NOMO-1 treated with DMSO at 0.1 percent for 48 hours (cell line): ENCODE data around the gene CA7.

Experiments used
- DNase-seq: peaks from one replicate; lab custom pipeline; 2025; ENCODE audit not compliant: unreplicated experiment; lab: John Stamatoyannopoulos, UW

Gene CA7

GRCh38 chr16:66844342-66845079, at the start of gene CA7:
Gene CA7 (plus strand): TSS chr16:66844414. CDS start chr16:66844488, 74 bp downstream.
- no peak for DNase-seq

GRCh38 chr16:66798161-66798560, 46.1 kb upstream of the CA7 start:
- no peak for DNase-seq

- no peak for DNase-seq
These were observed 43.4 kb upstream of the CA7 start for GRCh38 chr16:66800856-66801255.

GRCh38 chr16:66801320-66802105, 42.7 kb upstream of the CA7 start, which contains the start of gene TERB1:
Gene TERB1 (minus strand): TSS chr16:66801584. CDS start chr16:66796798, 4,786 bp downstream.
- DNase-seq, result no peak

GRCh38 chr16:66802159-66802558, 42.1 kb upstream of the CA7 start:
- DNase-seq, result no peak

GRCh38 chr16:66809765-66810164, 34.4 kb upstream of the CA7 start:
- DNase-seq, result no peak

GRCh38 chr16:66810391-66810790, 33.8 kb upstream of the CA7 start:
- no peak for DNase-seq

GRCh38 chr16:66811043-66811442, 33.2 kb upstream of the CA7 start:
- no peak for DNase-seq

- no peak for DNase-seq
These were observed 29.5 kb upstream of the CA7 start for GRCh38 chr16:66814734-66815133.

GRCh38 chr16:66824006-66824405, 20.2 kb upstream of the CA7 start:
- DNase-seq, result no peak

- peak; percentile 81 for DNase-seq
These were observed 13.5 kb upstream of the CA7 start, which contains the start of gene NAE1 for GRCh38 chr16:66830422-66831404. Gene NAE1 (minus strand): TSS chr16:66830976. CDS start chr16:66830899, 77 bp downstream.

GRCh38 chr16:66832190-66832589, 12.0 kb upstream of the CA7 start:
- DNase-seq, result no peak

GRCh38 chr16:66832661-66833305, 11.4 kb upstream of the CA7 start:
- no peak for DNase-seq

- no peak for DNase-seq
These were observed 9.5 kb upstream of the CA7 start for GRCh38 chr16:66834746-66835145.

GRCh38 chr16:66840883-66841282, 3.3 kb upstream of the CA7 start:
- DNase-seq, result peak; percentile 11

GRCh38 chr16:66841366-66841765, 2.8 kb upstream of the CA7 start:
- DNase-seq, result no peak

- no peak for DNase-seq
These were observed 1.4 kb upstream of the CA7 start for GRCh38 chr16:66842765-66843164.

- DNase-seq, result no peak
These were observed 1.0 kb upstream of the CA7 start for GRCh38 chr16:66843191-66843590.

GRCh38 chr16:66844009-66844341, 239 bp upstream of the CA7 start:
- no peak for DNase-seq

- DNase-seq, result no peak
These were observed 831 bp downstream of the CA7 start for GRCh38 chr16:66845080-66845410.

GRCh38 chr16:66845791-66846221, 1.6 kb downstream of the CA7 start:
- DNase-seq, result no peak
